HEK293 (cell line): ENCODE measurements around the gene AKAP1.

ENCODE experiments used
- KLF16 ChIP-seq: fragments of 450-650 bp; formaldehyde crosslinking; IDR thresholded peaks from 2 replicates; pipeline ENCODE4 v1.5.1; 2017; ENCODE audit warnings: missing biosample characterization, missing genetic modification characterization
- ZNF433 ChIP-seq: fragments of 450-650 bp; formaldehyde crosslinking; IDR thresholded peaks from 2 replicates; pipeline ENCODE4 v1.5.1; 2016; ENCODE audit warnings: missing biosample characterization, missing genetic modification characterization, low read depth
- ZNF660 ChIP-seq: fragments of 450-650 bp; IDR thresholded peaks from 2 replicates; pipeline ENCODE4 v1.5.1; 2018; ENCODE audit warnings: missing biosample characterization, mild to moderate bottlenecking, missing genetic modification characterization
- TF ChIP-seq, protein P1 (sequence below): fragments of 450-650 bp; formaldehyde crosslinking; IDR thresholded peaks from 2 replicates; pipeline ENCODE4 v1.5.1; 2016; ENCODE audit warnings: missing biosample characterization, missing genetic modification characterization
- TF ChIP-seq, protein P2 (sequence below): fragments of 450-650 bp; formaldehyde crosslinking; IDR thresholded peaks from 2 replicates; pipeline ENCODE4 v1.5.1; 2016; ENCODE audit warnings: missing biosample characterization, missing genetic modification characterization

DNA sequence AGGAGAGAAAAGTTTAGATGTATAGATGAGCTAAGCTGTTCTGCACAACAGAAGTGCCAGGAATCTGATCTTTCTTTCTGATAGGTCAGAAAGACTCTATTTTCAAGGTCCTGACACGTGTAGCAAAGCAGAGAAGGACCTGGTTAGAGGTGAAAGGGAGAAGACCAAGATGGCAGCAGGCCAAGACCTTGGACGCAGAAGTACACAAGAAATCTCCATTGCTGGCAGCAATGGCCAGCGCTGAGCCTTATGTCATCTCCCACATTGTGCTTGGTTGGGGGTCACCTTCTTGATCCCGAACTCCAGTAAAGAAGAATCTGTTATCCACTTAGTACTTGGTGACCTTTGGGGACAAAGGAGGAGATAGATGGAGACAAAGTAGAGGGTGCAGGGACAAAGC lies 41.8 kb upstream of the AKAP1 start:
- TF ChIP-seq, protein P1, sequence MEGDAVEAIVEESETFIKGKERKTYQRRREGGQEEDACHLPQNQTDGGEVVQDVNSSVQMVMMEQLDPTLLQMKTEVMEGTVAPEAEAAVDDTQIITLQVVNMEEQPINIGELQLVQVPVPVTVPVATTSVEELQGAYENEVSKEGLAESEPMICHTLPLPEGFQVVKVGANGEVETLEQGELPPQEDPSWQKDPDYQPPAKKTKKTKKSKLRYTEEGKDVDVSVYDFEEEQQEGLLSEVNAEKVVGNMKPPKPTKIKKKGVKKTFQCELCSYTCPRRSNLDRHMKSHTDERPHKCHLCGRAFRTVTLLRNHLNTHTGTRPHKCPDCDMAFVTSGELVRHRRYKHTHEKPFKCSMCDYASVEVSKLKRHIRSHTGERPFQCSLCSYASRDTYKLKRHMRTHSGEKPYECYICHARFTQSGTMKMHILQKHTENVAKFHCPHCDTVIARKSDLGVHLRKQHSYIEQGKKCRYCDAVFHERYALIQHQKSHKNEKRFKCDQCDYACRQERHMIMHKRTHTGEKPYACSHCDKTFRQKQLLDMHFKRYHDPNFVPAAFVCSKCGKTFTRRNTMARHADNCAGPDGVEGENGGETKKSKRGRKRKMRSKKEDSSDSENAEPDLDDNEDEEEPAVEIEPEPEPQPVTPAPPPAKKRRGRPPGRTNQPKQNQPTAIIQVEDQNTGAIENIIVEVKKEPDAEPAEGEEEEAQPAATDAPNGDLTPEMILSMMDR (tag by site-specific recombination) = no peak
- no peak for TF ChIP-seq ZNF433
- no peak for TF ChIP-seq KLF16 (tag by site-specific recombination)
- TF ChIP-seq ZNF660 (tag by site-specific recombination) = no peak
- TF ChIP-seq, protein P2, sequence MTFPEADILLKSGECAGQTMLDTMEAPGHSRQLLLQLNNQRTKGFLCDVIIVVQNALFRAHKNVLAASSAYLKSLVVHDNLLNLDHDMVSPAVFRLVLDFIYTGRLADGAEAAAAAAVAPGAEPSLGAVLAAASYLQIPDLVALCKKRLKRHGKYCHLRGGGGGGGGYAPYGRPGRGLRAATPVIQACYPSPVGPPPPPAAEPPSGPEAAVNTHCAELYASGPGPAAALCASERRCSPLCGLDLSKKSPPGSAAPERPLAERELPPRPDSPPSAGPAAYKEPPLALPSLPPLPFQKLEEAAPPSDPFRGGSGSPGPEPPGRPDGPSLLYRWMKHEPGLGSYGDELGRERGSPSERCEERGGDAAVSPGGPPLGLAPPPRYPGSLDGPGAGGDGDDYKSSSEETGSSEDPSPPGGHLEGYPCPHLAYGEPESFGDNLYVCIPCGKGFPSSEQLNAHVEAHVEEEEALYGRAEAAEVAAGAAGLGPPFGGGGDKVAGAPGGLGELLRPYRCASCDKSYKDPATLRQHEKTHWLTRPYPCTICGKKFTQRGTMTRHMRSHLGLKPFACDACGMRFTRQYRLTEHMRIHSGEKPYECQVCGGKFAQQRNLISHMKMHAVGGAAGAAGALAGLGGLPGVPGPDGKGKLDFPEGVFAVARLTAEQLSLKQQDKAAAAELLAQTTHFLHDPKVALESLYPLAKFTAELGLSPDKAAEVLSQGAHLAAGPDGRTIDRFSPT (tag by site-specific recombination) = no peak
